ENCODE measurements around the gene PEX14. TPM values are rescaled to one million over a fixed set of nuclear protein-coding genes. Genes with fewer than 3 reads are reported as not detected.

Gene PEX14
- total and polyA plus RNA-seq, 9 of the 15 experiments (the other 6 are each of a cell fraction or from before 2014, with no cell fraction given), result 2.6 to 45.7 (median 22.7) TPM

DNA sequence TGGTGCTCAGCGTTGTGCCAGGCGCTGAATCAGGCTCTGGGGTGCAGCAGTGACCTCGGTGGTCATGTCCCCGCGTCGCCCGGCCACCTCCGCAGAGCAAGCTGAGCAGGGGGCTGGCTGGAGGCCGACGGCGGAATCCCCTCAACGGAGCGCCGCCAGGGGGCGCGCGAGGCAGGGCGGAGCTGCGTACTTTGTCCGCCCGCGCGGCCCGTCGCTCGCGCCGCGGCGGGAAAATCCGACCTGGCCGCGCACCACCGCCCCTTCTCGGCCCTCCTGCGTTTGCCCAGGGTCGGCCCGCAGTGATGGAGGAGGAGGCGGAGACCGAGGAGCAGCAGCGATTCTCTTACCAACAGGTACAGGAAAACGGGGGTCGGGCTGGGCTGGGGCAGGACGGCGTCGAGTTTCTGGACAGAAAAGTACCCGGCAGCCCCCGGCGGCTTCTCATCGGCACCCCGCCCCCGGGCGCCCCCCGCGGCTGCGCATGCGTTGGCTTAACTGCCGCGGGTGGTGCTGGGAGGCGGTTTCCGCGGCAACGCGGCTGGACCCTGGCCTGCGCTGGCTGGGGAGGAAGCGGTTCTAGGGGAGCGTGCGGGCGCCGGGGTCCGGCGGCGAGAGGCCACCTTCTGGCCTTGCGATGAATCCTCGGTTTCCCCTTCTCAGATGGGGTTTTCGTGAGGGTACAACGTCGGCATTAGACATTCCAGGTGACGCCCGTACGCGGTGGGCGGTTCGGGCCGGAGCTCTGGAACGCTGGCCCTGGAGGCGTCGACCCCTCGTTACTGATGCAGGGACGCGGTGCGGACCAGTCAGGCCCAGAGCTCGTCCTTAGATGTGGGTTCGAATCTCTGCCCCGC lies 44.3 kb upstream of the PEX14 start, which contains the start of gene CENPS (continued):
- TF ChIP-seq, protein P1, sequence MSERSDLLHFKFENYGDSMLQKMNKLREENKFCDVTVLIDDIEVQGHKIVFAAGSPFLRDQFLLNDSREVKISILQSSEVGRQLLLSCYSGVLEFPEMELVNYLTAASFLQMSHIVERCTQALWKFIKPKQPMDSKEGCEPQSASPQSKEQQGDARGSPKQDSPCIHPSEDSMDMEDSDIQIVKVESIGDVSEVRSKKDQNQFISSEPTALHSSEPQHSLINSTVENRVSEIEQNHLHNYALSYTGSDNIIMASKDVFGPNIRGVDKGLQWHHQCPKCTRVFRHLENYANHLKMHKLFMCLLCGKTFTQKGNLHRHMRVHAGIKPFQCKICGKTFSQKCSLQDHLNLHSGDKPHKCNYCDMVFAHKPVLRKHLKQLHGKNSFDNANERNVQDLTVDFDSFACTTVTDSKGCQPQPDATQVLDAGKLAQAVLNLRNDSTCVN (CRISPR knock-in tag; IDR thresholded peaks at IDR 0.05), result 0 out of 2 replicates have a peak, but pooled peaks have one; percentile 25
- TF ChIP-seq RBM25 (IDR thresholded peaks at IDR 0.05; ENCODE audit: low read depth, low read length, severe bottlenecking), result peak; percentile 40
- TF ChIP-seq NUFIP1 (IDR thresholded peaks at IDR 0.05; ENCODE audit: partially characterized antibody), result peak; percentile 89
- TF ChIP-seq, protein P2, sequence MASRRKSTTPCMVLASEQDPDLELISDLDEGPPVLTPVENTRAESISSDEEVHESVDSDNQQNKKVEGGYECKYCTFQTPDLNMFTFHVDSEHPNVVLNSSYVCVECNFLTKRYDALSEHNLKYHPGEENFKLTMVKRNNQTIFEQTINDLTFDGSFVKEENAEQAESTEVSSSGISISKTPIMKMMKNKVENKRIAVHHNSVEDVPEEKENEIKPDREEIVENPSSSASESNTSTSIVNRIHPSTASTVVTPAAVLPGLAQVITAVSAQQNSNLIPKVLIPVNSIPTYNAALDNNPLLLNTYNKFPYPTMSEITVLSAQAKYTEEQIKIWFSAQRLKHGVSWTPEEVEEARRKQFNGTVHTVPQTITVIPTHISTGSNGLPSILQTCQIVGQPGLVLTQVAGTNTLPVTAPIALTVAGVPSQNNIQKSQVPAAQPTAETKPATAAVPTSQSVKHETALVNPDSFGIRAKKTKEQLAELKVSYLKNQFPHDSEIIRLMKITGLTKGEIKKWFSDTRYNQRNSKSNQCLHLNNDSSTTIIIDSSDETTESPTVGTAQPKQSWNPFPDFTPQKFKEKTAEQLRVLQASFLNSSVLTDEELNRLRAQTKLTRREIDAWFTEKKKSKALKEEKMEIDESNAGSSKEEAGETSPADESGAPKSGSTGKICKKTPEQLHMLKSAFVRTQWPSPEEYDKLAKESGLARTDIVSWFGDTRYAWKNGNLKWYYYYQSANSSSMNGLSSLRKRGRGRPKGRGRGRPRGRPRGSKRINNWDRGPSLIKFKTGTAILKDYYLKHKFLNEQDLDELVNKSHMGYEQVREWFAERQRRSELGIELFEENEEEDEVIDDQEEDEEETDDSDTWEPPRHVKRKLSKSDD (conservative IDR thresholded peaks at IDR 0.05; ENCODE audit: low read length), result 0 out of 2 replicates have a peak, but pooled peaks have one; percentile 56
- TF ChIP-seq, protein P3, sequence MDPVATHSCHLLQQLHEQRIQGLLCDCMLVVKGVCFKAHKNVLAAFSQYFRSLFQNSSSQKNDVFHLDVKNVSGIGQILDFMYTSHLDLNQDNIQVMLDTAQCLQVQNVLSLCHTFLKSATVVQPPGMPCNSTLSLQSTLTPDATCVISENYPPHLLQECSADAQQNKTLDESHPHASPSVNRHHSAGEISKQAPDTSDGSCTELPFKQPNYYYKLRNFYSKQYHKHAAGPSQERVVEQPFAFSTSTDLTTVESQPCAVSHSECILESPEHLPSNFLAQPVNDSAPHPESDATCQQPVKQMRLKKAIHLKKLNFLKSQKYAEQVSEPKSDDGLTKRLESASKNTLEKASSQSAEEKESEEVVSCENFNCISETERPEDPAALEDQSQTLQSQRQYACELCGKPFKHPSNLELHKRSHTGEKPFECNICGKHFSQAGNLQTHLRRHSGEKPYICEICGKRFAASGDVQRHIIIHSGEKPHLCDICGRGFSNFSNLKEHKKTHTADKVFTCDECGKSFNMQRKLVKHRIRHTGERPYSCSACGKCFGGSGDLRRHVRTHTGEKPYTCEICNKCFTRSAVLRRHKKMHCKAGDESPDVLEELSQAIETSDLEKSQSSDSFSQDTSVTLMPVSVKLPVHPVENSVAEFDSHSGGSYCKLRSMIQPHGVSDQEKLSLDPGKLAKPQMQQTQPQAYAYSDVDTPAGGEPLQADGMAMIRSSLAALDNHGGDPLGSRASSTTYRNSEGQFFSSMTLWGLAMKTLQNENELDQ (CRISPR knock-in tag; IDR thresholded peaks at IDR 0.05; ENCODE audit: borderline replicate concordance), result no peak
- TF ChIP-seq LEF1 (IDR thresholded peaks at IDR 0.05), result no peak
- TF ChIP-seq, protein P4, sequence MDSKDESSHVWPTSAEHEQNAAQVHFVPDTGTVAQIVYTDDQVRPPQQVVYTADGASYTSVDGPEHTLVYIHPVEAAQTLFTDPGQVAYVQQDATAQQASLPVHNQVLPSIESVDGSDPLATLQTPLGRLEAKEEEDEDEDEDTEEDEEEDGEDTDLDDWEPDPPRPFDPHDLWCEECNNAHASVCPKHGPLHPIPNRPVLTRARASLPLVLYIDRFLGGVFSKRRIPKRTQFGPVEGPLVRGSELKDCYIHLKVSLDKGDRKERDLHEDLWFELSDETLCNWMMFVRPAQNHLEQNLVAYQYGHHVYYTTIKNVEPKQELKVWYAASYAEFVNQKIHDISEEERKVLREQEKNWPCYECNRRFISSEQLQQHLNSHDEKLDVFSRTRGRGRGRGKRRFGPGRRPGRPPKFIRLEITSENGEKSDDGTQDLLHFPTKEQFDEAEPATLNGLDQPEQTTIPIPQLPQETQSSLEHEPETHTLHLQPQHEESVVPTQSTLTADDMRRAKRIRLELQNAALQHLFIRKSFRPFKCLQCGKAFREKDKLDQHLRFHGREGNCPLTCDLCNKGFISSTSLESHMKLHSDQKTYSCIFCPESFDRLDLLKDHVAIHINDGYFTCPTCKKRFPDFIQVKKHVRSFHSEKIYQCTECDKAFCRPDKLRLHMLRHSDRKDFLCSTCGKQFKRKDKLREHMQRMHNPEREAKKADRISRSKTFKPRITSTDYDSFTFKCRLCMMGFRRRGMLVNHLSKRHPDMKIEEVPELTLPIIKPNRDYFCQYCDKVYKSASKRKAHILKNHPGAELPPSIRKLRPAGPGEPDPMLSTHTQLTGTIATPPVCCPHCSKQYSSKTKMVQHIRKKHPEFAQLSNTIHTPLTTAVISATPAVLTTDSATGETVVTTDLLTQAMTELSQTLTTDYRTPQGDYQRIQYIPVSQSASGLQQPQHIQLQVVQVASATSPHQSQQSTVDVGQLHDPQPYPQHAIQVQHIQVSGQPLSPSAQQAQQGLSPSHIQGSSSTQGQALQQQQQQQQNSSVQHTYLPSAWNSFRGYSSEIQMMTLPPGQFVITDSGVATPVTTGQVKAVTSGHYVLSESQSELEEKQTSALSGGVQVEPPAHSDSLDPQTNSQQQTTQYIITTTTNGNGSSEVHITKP (IDR thresholded peaks at IDR 0.05; ENCODE audit: partially characterized antibody), result no peak
- TF ChIP-seq EWSR1 (IDR thresholded peaks at IDR 0.05; ENCODE audit: borderline replicate concordance, low read depth, partially characterized antibody), result no peak
- no peak for TF ChIP-seq PTRF (tag; IDR thresholded peaks at IDR 0.05)
- TF ChIP-seq SLC30A9 (CRISPR knock-in tag; IDR thresholded peaks at IDR 0.05), result no peak
- no peak for TF ChIP-seq ZNF717 (CRISPR knock-in tag; IDR thresholded peaks at IDR 0.05)
- TF ChIP-seq MYBL2 (IDR thresholded peaks at IDR 0.05; ENCODE audit: low read depth), result no peak
- TF ChIP-seq MYBL2 (CRISPR knock-in tag; IDR thresholded peaks at IDR 0.05; ENCODE audit: borderline replicate concordance), result 0 out of 2 replicates have a peak, but pooled peaks have one; percentile 38
- peak in 1 of 2 experiments; percentile 86; a peak in 2 of 4 replicates for TF ChIP-seq TRIM24 (IDR thresholded peaks at IDR 0.05)
- TF ChIP-seq, protein P5, sequence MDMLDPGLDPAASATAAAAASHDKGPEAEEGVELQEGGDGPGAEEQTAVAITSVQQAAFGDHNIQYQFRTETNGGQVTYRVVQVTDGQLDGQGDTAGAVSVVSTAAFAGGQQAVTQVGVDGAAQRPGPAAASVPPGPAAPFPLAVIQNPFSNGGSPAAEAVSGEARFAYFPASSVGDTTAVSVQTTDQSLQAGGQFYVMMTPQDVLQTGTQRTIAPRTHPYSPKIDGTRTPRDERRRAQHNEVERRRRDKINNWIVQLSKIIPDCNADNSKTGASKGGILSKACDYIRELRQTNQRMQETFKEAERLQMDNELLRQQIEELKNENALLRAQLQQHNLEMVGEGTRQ (CRISPR knock-in tag; IDR thresholded peaks at IDR 0.05), result no peak
